Heart left ventricle (tissue), 13 donors: ENCODE results near the gene ARHGAP18.

Experiments used
- POLR2A ChIP-seq, 2 donors: fragments of 450-650 bp; IDR thresholded peaks; one replicate each; pipeline ENCODE4 v1.6.1; 2017; ENCODE audit warnings: antibody characterized with exemption in 2 of 2, mild to moderate bottlenecking in 2 of 2, moderate library complexity in 2 of 2
- TF ChIP-seq, protein P1 (sequence below), 12 donors: fragments of 200-600 bp; sonication (generic) in 4 of 12; IDR thresholded peaks; one replicate each; pipeline versions ENCODE4 v1.5.0 to v1.8.0; 2018 to 2022; ENCODE audit warnings: antibody characterized with exemption in 12 of 12, mild to moderate bottlenecking in 5 of 12
- donor health status: ischemic (EF 13 %, LVEDD 7.1; RV severe dilation, severe dysfunction).
- donor health status: DM: no; HTN: yes; CAD: no.
- donor health status: DM: no; HTN: no; CAD: no.
- donor health status: ischemic (EF 25% LVEDD 6.9; RV normal size, moderate dysfunction).
- donor health status: ischemic (EF 25% LVEDD 5.7; RV mildly dilated, moderate dysfunction).
- donor health status: ischemic (EF 35%, LVEDD 5.7; RV mildly dilated, moderate dysfunction).
- donor health status: nonischemic (EF 11% LVEDD 7.7; RV severe dilation, severe dysfunction).
- donor health status: DM: yes; HTN: yes; CAD: no.
- donor health status: PGD.
- donor health status: ischemic (EF 29% LVEDD 5.4; RV normal size, mild dysfunction).
- donor health status: nonischemic (EF 23%, LVEDD 6.1; RV moderate dilation, normal function).

DNA sequence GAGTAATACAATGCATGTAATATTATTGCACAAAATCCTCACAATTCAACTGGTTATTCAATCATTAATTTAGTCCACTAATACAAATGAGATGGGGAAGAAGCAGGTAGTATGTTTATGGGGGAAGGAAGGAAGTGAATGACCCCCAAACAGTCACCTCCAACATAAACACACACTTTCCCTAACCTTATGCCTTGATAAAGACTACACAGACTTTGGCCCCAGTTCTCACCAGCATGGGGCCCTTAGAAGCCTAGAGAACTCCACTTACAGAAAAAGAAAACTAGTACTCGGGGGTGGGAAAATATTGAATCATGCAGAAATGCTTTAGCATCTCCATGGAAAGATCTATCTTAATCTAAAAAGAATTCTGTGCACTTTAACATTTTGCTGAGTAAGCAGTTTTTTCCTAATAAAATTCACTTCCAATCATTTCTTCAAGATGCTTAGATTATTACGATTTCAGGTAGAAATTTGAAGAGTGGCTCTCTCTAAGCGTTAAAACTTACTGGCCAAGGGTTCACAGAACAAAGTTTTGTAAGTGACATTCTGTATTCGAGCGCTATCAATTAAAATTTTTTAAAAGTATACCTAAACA, 18.8 kb downstream of the ARHGAP18 start:
- TF ChIP-seq, protein P1, sequence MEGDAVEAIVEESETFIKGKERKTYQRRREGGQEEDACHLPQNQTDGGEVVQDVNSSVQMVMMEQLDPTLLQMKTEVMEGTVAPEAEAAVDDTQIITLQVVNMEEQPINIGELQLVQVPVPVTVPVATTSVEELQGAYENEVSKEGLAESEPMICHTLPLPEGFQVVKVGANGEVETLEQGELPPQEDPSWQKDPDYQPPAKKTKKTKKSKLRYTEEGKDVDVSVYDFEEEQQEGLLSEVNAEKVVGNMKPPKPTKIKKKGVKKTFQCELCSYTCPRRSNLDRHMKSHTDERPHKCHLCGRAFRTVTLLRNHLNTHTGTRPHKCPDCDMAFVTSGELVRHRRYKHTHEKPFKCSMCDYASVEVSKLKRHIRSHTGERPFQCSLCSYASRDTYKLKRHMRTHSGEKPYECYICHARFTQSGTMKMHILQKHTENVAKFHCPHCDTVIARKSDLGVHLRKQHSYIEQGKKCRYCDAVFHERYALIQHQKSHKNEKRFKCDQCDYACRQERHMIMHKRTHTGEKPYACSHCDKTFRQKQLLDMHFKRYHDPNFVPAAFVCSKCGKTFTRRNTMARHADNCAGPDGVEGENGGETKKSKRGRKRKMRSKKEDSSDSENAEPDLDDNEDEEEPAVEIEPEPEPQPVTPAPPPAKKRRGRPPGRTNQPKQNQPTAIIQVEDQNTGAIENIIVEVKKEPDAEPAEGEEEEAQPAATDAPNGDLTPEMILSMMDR (IDR thresholded peaks at IDR 0.05) = no peak
- TF ChIP-seq POLR2A (IDR thresholded peaks at IDR 0.05) = no peak
